GM12872 (cell line): ENCODE measurements around the gene HSPA4.

Experiments used
- TF ChIP-seq, protein P1 (sequence below): IDR thresholded peaks from 3 replicates; pipeline ENCODE4 v1.5.1; 2011; ENCODE audit warnings: low read depth, mild to moderate bottlenecking, low read length, moderate library complexity; ENCODE audit not compliant: insufficient read depth

HSPA4 gene

DNA sequence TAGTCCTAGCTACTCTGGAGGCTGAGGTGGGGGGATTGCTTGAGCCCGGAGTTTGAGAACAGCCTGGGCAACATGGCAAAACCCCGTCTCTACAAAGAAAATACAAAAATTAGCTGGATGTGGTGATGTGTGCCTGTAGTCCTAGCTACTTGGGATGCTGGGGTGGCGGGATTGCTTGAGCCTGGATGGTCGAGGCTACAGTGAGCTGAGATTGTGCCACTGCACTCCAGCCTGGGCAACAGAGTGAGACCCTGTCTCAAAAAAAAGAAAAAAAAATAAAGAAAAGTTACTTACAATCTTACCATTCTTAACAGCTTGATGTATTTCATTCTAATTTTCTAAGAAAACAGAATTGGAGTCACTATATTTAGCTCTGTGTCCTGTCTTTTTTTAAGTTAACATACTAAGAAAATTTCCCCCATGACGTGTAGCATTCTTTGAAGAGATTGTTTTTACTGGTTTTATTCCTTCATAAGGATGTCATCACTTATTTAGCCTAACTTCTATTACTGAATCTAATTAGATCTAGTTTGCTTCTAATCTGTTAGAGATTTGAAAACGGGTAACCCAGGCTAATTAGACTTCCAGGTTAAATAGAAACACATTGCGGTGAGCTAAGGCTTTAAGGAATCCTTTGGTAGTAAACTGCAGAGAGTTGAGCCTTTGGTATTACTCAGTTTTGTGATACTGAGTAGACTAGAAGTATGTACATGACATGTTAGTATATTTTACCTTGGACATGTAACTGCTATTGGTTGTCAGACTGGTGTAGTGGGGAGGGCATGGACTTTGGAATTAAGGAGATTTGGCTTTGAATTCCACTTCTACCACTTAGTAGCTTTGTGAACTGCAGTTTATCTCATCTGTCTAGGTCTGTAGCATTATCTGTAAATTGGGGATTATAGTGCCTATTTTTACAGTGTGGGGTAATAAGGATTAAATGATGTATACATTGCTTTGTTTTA, 24.0 kb downstream of the HSPA4 start:
- TF ChIP-seq, protein P1, sequence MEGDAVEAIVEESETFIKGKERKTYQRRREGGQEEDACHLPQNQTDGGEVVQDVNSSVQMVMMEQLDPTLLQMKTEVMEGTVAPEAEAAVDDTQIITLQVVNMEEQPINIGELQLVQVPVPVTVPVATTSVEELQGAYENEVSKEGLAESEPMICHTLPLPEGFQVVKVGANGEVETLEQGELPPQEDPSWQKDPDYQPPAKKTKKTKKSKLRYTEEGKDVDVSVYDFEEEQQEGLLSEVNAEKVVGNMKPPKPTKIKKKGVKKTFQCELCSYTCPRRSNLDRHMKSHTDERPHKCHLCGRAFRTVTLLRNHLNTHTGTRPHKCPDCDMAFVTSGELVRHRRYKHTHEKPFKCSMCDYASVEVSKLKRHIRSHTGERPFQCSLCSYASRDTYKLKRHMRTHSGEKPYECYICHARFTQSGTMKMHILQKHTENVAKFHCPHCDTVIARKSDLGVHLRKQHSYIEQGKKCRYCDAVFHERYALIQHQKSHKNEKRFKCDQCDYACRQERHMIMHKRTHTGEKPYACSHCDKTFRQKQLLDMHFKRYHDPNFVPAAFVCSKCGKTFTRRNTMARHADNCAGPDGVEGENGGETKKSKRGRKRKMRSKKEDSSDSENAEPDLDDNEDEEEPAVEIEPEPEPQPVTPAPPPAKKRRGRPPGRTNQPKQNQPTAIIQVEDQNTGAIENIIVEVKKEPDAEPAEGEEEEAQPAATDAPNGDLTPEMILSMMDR = no peak

DNA sequence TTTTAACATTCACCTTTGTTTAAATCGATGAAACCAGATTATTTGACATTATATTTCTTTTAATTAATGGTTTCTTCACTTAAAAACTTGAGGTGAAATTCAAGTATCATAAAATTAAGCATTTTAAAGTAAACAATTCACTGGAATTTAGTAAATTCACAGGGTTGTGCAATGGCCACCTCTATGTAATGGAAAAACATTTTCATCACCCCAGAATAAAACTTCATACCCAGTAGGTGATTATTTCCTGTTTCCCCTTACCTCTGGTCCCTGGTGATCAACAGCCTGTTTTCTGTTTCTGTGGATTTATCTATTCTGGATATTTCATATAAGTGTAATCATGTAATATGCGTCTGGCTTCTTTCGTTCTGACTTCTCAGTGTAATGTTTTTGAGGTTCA, 27.2 kb downstream of the HSPA4 start:
- TF ChIP-seq, protein P1 = no peak

DNA sequence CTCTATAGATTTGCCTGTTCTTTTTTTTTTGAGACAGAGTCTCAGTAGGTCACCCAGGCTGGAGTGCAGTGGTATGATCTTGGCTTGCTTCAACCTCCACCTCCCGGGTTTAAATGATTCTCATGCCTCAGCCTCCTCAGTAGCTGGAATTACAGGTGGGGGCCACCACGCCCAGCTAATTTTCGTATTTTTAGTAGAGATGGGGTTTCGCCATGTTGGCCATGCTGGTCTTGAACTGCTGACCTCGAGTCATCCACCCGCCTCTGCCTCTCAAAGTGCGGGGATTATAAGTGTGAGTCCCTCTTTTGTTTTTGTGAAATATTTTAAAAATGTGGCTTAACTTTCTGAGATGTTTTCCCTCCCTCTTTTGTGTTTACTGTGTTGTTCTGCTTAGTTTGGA, 29.2 kb downstream of the HSPA4 start:
- TF ChIP-seq, protein P1 = no peak

DNA sequence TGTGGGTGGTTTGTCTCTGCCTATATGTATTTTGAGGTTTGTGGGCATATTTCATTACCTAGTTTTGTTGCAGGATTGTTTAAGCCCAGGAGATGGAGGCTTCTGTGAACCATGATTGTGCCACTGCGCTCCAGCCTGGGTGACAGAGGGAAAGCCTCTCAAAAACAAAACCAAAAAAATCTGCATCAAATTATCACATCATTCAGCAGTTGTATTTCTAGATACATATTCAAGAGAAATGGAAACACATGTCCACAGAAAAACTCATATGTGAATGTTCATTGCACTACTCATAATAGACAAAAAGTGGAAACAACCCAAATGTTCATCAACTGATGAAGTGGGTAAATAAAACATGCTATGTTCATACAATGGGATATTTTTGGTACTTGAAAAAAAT, 29.9 kb downstream of the HSPA4 start:
- TF ChIP-seq, protein P1 = no peak

DNA sequence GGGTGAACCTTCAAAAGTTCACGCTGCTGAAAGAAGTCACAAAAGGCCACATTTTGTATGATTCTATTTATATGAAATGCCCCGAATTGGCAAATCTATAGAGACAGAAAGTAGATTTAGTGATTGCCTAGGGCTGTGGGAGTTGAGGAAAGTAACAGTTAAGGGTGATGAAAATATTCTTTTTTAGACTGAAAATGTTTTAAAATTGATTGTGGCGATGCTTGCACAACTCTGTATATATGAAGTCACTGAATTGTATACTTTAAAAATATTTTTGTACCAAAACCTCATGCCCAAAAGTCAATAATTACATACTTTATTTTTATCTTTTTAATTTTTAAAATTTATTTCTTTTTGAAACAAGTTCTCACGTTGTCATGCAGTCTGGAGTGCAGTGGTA, 30.3 kb downstream of the HSPA4 start:
- TF ChIP-seq, protein P1 = no peak

DNA sequence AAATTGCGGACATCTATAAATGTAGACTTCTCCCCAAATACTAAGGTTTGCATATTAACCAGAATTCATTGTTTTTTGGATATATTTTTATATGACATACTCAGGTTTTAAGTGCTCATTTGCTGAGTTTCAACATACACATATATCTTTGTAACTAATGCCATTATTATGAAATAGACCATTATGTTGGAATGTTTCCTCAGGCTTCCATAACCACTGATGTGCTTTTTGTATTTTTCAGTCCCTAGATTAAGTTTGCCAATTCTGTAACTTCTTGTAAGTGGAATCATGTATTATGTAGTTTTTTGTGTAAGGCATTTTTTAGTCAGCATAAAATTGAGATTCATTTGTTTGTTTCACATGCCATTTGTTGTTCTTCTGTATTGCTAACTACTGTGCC, 32.1 kb downstream of the HSPA4 start:
- TF ChIP-seq, protein P1 = no peak

DNA sequence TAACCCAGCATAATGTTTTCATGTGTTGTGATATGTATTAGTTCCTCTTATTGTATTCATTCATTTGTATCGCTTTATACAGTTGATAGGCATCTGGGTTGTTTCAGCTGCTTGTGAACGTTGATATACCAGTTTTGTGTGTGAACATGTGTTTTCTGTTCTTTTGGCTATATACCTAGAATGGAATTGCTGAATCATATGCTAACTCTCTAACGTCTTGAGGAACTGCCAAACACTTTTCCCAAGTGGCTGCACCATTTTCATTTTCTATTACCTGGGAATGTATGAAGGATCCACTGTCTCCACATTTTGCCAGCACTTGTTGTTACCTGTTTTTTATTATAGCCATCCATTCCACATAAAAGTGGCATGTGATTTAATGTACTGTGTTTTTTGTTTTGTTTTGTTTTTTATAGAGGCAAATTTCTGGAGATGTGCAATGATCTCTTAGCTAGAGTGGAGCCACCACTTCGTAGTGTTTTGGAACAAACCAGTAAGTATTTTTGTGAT, 34.6 kb downstream of the HSPA4 start:
- TF ChIP-seq, protein P1 = no peak
